Spleen (tissue), 7 donors: ENCODE data around the gene ST3GAL6.

Source experiments
- CTCF ChIP-seq, 11 experiments: fragments of 200-600 bp in 7 of 11; fragments of 450-650 bp in 4 of 11; sonication (generic) in 4 of 11; IDR thresholded peaks in 8 of 11; conservative IDR thresholded peaks in 3 of 11; 1 replicate in 7 of 11; 2 replicates in 4 of 11; pipeline versions ENCODE4 v1.4.0 to v1.8.0; 2016 to 2021; ENCODE audit warnings: antibody characterized with exemption in 11 of 11, inconsistent platforms in 4 of 11, mild to moderate bottlenecking in 1 of 11
- POLR2AphosphoS5 ChIP-seq, 3 donors: sonication (generic); formaldehyde crosslinking; IDR thresholded peaks; one replicate each; pipeline ENCODE4 v1.5.1; 2017; ENCODE audit warnings: antibody characterized with exemption in 3 of 3
- donor health status: DM: no; HTN: no; CAD: no; lungs with moderate emphysema.
- donor health status: DM: no; HTN: no; CAD: no.
- donor health status: DM: no; HTN: no; CAD: no.

GRCh38 chr3:98726084-98726483 is 37.1 kb upstream of the ST3GAL6 start:
- TF ChIP-seq CTCF (IDR thresholded peaks at IDR 0.05 in 8 of 11, conservative IDR thresholded peaks at IDR 0.05 in 3 of 11) (no peak), POLR2AphosphoS5 (IDR thresholded peaks at IDR 0.05) (no peak)
